Parathyroid adenoma (tissue), 2 donors: Measurements from ENCODE around the gene UGT2A3.
"Not testable (repeated sequence)": the region's sequence is repeated elsewhere in the genome, so short reads cannot be mapped to it uniquely, and the experiment has no call there.

Experiments used
- H2AFZ ChIP-seq: fragments of 300-600 bp; sonication (generic); one replicate; pipeline ENCODE4 v1.7.0; 2017; ENCODE audit warnings: antibody characterized with exemption, mild to moderate bottlenecking
- H3K27ac ChIP-seq: fragments of 300-600 bp; sonication (generic); one replicate; pipeline ENCODE4 v1.7.0; 2017
- H3K27me3 ChIP-seq: fragments of 300-600 bp; sonication (generic); one replicate; pipeline ENCODE4 v1.7.0; 2017; ENCODE audit warnings: low read length; ENCODE audit not compliant: control insufficient read depth, insufficient read depth
- H3K36me3 ChIP-seq: fragments of 300-600 bp; sonication (generic); one replicate; pipeline ENCODE4 v1.7.0; 2017; ENCODE audit warnings: low read length; ENCODE audit not compliant: control insufficient read depth, insufficient read depth
- H3K4me1 ChIP-seq: fragments of 300-600 bp; sonication (generic); one replicate; pipeline ENCODE4 v1.7.0; 2017; ENCODE audit warnings: control low read depth
- H3K4me2 ChIP-seq: fragments of 300-600 bp; sonication (generic); one replicate; pipeline ENCODE4 v1.7.0; 2017; ENCODE audit warnings: low read length
- H3K4me3 ChIP-seq: fragments of 300-600 bp; sonication (generic); one replicate; pipeline ENCODE4 v1.7.0; 2017; ENCODE audit warnings: low read depth, low read length
- H3K79me2 ChIP-seq: fragments of 300-600 bp; sonication (generic); one replicate; pipeline ENCODE4 v1.7.0; 2017; ENCODE audit warnings: control low read depth
- H3K9ac ChIP-seq: fragments of 300-600 bp; sonication (generic); one replicate; pipeline ENCODE4 v1.7.0; 2017; ENCODE audit warnings: mild to moderate bottlenecking
- H3K9me3 ChIP-seq: fragments of 300-600 bp; sonication (generic); one replicate; pipeline ENCODE4 v1.7.0; 2017; ENCODE audit warnings: low read length; ENCODE audit not compliant: control insufficient read depth
- CTCF ChIP-seq: fragments of 300-600 bp; sonication (generic); IDR thresholded peaks from one replicate; pipeline ENCODE4 v1.7.0; 2017; ENCODE audit warnings: antibody characterized with exemption, mild to moderate bottlenecking
- donor health status: primary hyperparathyroidism.

UGT2A3 gene

DNA sequence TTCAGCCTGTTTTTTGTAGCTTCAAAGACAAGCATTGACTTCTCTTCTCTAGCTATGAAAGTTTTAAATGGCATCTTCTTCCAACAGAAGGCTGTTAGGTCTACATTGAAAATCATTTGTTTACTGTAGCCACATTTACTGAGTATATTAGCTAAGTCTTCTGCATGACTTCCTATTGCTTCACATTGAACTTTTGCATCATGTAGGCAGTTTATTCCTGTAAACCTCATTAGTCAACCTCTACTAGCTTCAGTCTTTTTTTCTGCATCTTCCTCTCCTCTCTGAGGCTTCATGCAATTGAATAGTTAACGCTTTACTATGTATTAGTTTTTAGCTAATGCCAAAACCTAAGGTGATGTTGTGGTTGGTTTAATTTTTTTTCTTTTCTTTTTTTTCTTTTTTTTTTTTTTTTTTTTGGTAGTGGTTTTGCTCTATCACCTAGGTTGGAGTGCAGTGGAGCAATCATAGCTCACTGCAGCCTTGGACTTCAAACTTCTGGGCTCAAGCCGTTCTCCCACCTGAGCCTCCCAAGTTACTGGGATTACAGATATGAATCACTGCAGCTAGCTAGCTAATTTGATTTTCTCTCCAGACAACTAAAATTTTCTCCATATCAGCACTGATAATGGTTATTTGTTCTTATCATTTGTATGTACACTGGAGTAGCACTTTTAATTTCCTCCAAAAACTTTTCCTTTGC lies 3.4 kb downstream of the UGT2A3 start:
- Histone ChIP-seq H3K9me3 (no peaks in the 10 kb centered on the region), H3K9ac (no peak overlapping the region), H3K4me1 (no peaks in the 10 kb centered on the region), H3K27ac (no peak overlapping the region), H3K27me3 (no peaks in the 10 kb centered on the region), H3K4me3 (no peak overlapping the region), H2AFZ (no peak overlapping the region), H3K36me3 (no peaks in the 10 kb centered on the region), H3K4me2 (no peak overlapping the region), H3K79me2 (no peaks in the 10 kb centered on the region)
- no peak for TF ChIP-seq CTCF

DNA sequence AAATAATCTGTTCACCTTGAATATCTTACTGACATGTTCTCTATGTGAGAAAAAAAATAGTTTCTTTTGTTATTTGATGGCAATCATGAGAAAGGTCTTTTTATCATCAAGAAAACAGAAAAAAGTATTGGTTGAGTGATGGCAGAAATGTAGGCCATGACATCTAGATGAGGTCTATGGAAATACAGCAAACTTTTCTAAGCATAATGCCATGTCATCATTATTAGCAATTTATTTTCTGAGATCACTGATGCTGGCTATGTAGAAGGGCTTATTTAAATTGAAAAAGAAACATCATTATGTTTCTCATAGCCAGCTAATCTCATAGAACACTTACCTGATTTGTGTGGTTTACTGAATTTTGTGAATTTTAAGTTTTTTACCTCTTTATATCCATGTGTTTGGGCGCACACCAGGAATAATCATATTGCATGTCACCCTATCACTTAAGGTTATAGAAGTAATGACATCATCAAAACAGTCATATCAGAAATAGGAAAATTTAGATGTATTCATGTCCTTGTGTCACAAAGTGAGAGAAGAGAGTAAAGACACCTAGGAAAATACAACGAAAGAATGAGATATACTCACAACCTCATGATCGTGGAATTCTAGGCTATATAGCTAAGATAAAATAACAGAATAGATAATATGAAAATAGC lies 22.4 kb downstream of the UGT2A3 start:
- Histone ChIP-seq H3K4me2 (no peak overlapping the region), H3K79me2 (no peaks in the 10 kb centered on the region), H3K4me3 (no peak overlapping the region), H3K36me3 (no peaks in the 10 kb centered on the region), H3K27me3 (no peaks in the 10 kb centered on the region), H2AFZ (no peak overlapping the region), H3K9ac (no peak overlapping the region), H3K4me1 (no peaks in the 10 kb centered on the region), H3K27ac (no peak overlapping the region), H3K9me3 (no peaks in the 10 kb centered on the region)
- no peak for TF ChIP-seq CTCF

GRCh38 chr4:68927165-68927564 lies 24.4 kb downstream of the UGT2A3 start:
- Histone ChIP-seq H3K36me3 (no peaks in the 10 kb centered on the region), H3K9ac (no peak overlapping the region), H3K27me3 (no peaks in the 10 kb centered on the region), H2AFZ (no peak overlapping the region), H3K4me2 (no peak overlapping the region), H3K4me3 (no peak overlapping the region), H3K9me3 (no peaks in the 10 kb centered on the region), H3K27ac (no peak overlapping the region), H3K79me2 (no peaks in the 10 kb centered on the region), H3K4me1 (no peaks in the 10 kb centered on the region)
- TF ChIP-seq CTCF = no peak

DNA sequence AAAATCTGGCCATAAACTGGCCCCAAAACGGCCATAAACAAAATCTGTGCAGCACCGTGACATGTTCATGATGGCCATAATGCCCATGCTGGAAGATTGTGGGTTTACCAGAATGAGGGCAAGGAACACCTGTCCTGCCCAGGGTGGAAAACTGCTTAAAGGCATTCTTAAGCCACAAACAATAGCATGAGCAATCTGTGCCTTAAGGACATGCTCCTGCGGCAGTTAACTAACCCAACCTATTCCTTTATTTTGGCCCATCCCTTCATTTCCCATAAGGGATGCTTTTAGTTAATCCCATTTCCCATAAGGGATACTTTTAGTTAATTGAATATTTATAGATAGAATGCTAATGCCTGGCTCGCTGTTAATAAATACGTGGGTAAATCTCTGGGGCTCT lies 29.4 kb downstream of the UGT2A3 start:
- not testable (repeated sequence) for H3K9ac ChIP-seq, H3K4me2 ChIP-seq, H3K27ac ChIP-seq, H3K79me2 ChIP-seq, H3K9me3 ChIP-seq, H3K36me3 ChIP-seq, H3K4me1 ChIP-seq, H3K27me3 ChIP-seq, H3K4me3 ChIP-seq, H2AFZ ChIP-seq

DNA sequence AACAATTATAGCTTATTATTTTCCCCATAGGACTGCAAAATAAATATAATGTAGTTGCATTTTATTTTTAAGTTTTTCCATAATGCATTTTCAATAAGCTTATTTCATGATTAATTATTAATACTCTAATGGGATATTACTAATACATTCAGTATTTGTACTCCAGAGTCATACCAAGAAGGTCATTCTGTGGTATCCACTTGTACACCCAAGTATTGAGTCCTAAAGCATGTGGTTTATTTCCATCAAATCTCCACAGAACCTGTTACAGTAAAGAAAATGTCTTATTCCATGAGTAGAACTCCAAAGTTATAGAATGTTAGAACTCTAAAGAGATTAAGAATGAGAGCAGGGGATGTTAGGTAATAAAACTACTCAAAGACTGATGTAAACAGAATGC lies 30.6 kb downstream of the UGT2A3 start:
- H3K79me2 ChIP-seq = no peaks in the 10 kb centered on the region

More for the DNA sequence above, 30.6 kb downstream of the UGT2A3 start:
- no peak overlapping the region for H3K4me2 ChIP-seq
- no peak overlapping the region for H3K4me3 ChIP-seq
- H3K9me3 ChIP-seq = no peaks in the 10 kb centered on the region
- no peaks in the 10 kb centered on the region for H3K27me3 ChIP-seq
- H3K36me3 ChIP-seq = no peaks in the 10 kb centered on the region
- no peak for TF ChIP-seq CTCF
- no peaks in the 10 kb centered on the region for H3K4me1 ChIP-seq
- H2AFZ ChIP-seq = no peak overlapping the region
- H3K27ac ChIP-seq = no peak overlapping the region
- H3K9ac ChIP-seq = no peak overlapping the region
